ENCODE measurements around the gene FIBCD1.

DNA sequence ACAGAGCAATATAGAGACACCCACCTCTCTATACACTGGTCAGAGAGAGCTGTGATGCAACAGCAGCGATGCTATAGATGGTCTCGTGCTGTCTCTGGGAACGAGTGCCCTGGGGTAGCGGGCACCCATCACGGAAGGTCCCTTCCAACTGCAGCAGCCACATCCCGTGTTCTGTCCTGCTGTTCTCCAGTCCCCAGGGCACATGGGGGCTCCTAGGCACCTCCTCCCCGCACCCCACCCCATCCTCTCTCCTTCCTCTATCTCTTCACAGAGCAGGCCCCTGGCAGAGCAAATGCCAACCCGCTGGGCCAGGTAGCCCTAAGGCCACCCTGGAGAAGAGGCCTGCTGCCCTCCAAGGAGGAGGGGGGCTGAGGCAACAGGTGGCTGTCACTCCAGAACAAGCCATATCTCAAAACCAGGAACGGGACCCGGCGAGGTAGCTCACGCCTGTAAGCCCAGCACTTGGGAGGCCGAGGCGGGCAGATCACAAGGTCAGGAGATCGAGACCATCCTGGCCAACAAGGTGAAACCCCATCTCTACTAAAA, 8.2 kb downstream of the FIBCD1 start:
- no peak for TF ChIP-seq POLR2A (IDR thresholded peaks at IDR 0.05; ENCODE audit: low read depth, low read length)
- TF ChIP-seq POLR2AphosphoS5 (IDR thresholded peaks at IDR 0.05; ENCODE audit: low read depth, low read length): no peak
- TF ChIP-seq POU2F2 (IDR thresholded peaks at IDR 0.05; ENCODE audit: low read depth, low read length): no peak
